Left ventricle myocardium inferior (tissue), 1 donor: ENCODE measurements around the gene GPR173. TPM values are rescaled to one million over a fixed set of nuclear protein-coding genes. Genes with fewer than 3 reads are reported as not detected.

Source experiments
- DNase-seq: peaks from one replicate; pipeline ENCODE4 v3.0.0-alpha.2; 2020
- H3K27ac ChIP-seq: fragments of 200-600 bp; replicated peaks from 2 replicates; pipeline ENCODE4 v1.8.0; 2021
- H3K27me3 ChIP-seq: fragments of 200-600 bp; 2 replicates; pipeline ENCODE4 v1.8.0; 2021; ENCODE audit warnings: low read depth
- H3K36me3 ChIP-seq: fragments of 200-600 bp; 2 replicates; pipeline ENCODE4 v1.8.0; 2021
- H3K4me1 ChIP-seq: fragments of 200-600 bp; 2 replicates; pipeline ENCODE4 v1.8.0; 2021
- H3K4me3 ChIP-seq: fragments of 200-600 bp; 2 replicates; pipeline ENCODE4 v1.8.0; 2021; ENCODE audit warnings: mild to moderate bottlenecking, moderate library complexity
- H3K9me3 ChIP-seq: fragments of 200-600 bp; replicated peaks from 2 replicates; pipeline ENCODE4 v1.8.0; 2021
- intact Hi-C: fragments of 100-400 bp; cut with micrococcal nuclease; formaldehyde crosslinking; loops from one replicate; pipeline ENCODE4 v1.11.0; 2022
- total RNA-seq: library from RNA; stranded (reverse); fragmentation: NEBNext Ultra II Directional; extraction: Animal tissue kit (Norgen Biotek cat#: 25700); gene quantifications from one replicate; pipeline ENCODE4 v1.2.1, GENCODE V29; 2021
- TF ChIP-seq, protein P1 (sequence below): fragments of 200-600 bp; IDR thresholded peaks from 2 replicates; pipeline ENCODE4 v1.8.0; 2021; ENCODE audit warnings: antibody characterized with exemption, mild to moderate bottlenecking, borderline replicate concordance
- donor health status: DM: no; HTN: yes; CAD: no; lungs with severe emphysema.

Gene GPR173
- total RNA-seq, 1 donor from 2014 or later: 0.25 TPM

DNA sequence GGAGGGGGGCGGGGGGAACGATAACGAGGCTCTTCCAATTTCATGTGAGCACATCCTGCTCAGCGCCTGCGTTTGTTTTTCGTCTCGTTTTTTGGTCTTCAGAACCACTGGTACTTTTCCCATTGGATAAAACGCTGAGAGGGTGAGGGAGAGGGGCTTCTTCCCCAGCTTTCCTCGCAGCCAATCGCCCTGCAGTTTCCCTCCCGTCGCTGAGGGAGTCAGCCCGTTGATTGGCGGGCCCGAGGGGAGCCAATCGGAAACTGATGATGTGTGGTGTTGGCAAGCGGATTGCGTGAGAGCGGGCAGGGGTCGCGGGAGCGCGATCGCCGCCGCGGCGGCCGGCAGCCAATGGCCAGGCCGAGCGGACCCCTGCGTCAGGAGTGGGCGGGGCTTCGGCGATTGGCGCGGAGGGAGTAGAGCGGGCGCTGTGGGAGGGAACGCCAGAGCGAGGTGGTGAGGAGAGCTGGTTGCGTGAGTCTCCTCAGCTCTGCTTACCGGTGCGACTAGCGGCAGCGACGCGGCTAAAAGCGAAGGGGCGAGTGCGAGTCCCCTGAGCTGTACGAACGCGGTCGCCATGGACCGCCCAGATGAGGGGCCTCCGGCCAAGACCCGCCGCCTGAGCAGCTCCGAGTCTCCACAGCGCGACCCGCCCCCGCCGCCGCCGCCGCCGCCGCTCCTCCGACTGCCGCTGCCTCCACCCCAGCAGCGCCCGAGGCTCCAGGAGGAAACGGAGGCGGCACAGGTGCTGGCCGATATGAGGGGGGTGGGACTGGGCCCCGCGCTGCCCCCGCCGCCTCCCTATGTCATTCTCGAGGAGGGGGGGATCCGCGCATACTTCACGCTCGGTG is 33.6 kb downstream of the GPR173 start, which contains the start of gene TSPYL2:
TSS of gene TSPYL2 (plus strand) at position 443 of the 848 bp plus-strand sequence. CDS start at position 575, 132 bp downstream.
- intact Hi-C loops: no loop called here
- peak; percentile 93 for DNase-seq
- Histone ChIP-seq H3K9me3 (no peaks in the 10 kb centered on the region), H3K36me3 (peaks cover 16% of the 10 kb centered on the region), H3K27me3 (no peaks in the 10 kb centered on the region), H3K4me3 (peak within 1 kb of the TSS; percentile 85), H3K4me1 (peaks cover 44% of the 10 kb centered on the region), H3K27ac (peak within 1 kb of the TSS; percentile 88)
- TF ChIP-seq, protein P1, sequence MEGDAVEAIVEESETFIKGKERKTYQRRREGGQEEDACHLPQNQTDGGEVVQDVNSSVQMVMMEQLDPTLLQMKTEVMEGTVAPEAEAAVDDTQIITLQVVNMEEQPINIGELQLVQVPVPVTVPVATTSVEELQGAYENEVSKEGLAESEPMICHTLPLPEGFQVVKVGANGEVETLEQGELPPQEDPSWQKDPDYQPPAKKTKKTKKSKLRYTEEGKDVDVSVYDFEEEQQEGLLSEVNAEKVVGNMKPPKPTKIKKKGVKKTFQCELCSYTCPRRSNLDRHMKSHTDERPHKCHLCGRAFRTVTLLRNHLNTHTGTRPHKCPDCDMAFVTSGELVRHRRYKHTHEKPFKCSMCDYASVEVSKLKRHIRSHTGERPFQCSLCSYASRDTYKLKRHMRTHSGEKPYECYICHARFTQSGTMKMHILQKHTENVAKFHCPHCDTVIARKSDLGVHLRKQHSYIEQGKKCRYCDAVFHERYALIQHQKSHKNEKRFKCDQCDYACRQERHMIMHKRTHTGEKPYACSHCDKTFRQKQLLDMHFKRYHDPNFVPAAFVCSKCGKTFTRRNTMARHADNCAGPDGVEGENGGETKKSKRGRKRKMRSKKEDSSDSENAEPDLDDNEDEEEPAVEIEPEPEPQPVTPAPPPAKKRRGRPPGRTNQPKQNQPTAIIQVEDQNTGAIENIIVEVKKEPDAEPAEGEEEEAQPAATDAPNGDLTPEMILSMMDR: no peak

DNA sequence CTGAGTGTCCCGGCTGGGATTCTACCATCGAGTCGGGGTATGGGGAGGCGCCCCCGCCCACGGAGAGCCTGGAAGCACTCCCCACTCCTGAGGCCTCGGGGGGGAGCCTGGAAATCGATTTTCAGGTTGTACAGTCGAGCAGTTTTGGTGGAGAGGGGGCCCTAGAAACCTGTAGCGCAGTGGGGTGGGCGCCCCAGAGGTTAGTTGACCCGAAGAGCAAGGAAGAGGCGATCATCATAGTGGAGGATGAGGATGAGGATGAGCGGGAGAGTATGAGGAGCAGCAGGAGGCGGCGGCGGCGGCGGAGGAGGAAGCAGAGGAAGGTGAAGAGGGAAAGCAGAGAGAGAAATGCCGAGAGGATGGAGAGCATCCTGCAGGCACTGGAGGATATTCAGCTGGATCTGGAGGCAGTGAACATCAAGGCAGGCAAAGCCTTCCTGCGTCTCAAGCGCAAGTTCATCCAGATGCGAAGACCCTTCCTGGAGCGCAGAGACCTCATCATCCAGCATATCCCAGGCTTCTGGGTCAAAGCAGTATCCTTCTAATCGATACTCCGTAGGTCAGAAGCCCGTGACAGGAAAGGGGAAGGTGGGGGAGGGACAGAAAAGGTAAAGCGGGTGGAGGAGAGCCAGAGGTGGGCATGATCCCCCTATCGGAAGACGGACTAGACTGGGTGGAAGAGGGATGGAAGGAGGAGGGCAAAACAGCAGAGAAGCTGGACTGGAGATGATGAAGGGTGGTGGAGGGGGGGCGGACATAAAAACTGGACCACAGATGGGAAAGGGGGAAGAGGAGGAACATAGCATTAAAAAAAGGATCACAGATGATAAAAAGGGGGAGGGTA is 34.4 kb downstream of the GPR173 start:
- TF ChIP-seq, protein P1: no peak
- Histone ChIP-seq H3K27me3 (no peaks in the 10 kb centered on the region), H3K4me1 (peaks cover 52% of the 10 kb centered on the region), H3K4me3 (peak overlapping the region; percentile 85), H3K27ac (peak overlapping the region; percentile 88), H3K36me3 (peaks cover 16% of the 10 kb centered on the region), H3K9me3 (no peaks in the 10 kb centered on the region)
- DNase-seq: no peak
- intact Hi-C loops: no loop called here

DNA sequence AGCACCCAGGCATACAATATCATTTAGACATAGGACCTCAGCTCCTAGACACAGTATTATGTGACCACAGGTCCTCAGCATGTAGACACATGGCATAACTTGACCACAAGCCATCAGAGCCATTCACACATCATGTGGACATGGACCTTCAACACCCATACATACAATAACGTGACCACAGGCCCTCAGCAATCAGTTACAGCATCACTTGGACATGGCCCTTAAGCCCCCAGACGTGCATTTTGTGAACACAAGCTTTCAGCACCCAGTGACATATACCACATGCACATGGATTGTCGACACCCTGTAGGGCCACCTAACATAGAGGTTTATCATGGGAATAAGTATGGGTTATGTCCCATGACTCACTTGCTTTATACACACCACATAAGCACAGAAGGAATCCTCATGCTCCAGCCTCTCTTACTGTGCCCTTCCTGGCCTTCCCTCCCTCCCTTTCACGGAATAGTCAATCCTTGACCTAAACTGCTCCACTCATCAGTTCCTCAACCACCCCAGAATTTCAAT is 35.5 kb downstream of the GPR173 start:
- Histone ChIP-seq H3K27ac (no peak overlapping the region), H3K9me3 (no peaks in the 10 kb centered on the region), H3K36me3 (peaks cover 16% of the 10 kb centered on the region), H3K4me3 (peak overlapping the region; percentile 85), H3K27me3 (no peaks in the 10 kb centered on the region), H3K4me1 (peaks cover 54% of the 10 kb centered on the region)
- TF ChIP-seq, protein P1: no peak
- intact Hi-C loops: no loop called here
- DNase-seq: no peak

DNA sequence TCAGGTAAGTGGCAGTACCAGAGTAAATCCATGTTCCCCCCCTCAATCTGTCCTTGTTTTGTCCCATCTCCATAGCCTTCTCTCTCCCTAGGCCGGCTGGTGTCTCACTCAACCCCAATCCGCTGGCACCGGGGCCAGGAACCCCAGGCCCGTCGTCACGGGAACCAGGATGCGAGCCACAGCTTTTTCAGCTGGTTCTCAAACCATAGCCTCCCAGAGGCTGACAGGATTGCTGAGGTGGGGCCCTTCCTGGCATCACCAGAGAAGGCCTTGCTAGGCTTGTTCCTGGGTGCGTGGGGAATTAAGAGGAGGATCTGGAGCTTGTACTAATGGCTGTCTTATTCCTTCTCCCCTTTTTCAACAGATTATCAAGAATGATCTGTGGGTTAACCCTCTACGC is 36.3 kb downstream of the GPR173 start:
- Histone ChIP-seq H3K36me3 (peaks cover 16% of the 10 kb centered on the region), H3K27me3 (no peaks in the 10 kb centered on the region), H3K27ac (peak overlapping the region; percentile 88), H3K4me1 (peaks cover 54% of the 10 kb centered on the region), H3K9me3 (no peaks in the 10 kb centered on the region), H3K4me3 (no peak overlapping the region)
- TF ChIP-seq, protein P1: no peak
- no peak for DNase-seq
- intact Hi-C loops: no loop called here

DNA sequence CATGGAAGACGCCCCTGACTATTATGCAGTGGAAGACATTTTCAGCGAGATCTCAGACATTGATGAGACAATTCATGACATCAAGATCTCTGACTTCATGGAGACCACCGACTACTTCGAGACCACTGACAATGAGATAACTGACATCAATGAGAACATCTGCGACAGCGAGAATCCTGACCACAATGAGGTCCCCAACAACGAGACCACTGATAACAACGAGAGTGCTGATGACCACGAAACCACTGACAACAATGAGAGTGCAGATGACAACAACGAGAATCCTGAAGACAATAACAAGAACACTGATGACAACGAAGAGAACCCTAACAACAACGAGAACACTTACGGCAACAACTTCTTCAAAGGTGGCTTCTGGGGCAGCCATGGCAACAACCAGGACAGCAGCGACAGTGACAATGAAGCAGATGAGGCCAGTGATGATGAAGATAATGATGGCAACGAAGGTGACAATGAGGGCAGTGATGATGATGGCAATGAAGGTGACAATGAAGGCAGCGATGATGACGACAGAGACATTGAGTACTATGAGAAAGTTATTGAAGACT is 37.2 kb downstream of the GPR173 start:
- peaks cover 16% of the 10 kb centered on the region for H3K36me3 ChIP-seq
- H3K4me1 ChIP-seq: peaks cover 54% of the 10 kb centered on the region
- DNase-seq: no peak
- H3K4me3 ChIP-seq: no peak overlapping the region
- H3K27ac ChIP-seq: peak overlapping the region; percentile 88
- intact Hi-C loops: no loop called here
- TF ChIP-seq, protein P1: no peak
- H3K9me3 ChIP-seq: no peaks in the 10 kb centered on the region
- H3K27me3 ChIP-seq: no peaks in the 10 kb centered on the region
